NCI-H2196 treated with DMSO at 0.1 percent for 48 hours (cell line): ENCODE measurements around the gene CRYGN.

Experiments used
- DNase-seq: peaks from one replicate; lab custom pipeline; 2025; ENCODE audit not compliant: unreplicated experiment; lab: John Stamatoyannopoulos, UW

The CRYGN gene

DNA sequence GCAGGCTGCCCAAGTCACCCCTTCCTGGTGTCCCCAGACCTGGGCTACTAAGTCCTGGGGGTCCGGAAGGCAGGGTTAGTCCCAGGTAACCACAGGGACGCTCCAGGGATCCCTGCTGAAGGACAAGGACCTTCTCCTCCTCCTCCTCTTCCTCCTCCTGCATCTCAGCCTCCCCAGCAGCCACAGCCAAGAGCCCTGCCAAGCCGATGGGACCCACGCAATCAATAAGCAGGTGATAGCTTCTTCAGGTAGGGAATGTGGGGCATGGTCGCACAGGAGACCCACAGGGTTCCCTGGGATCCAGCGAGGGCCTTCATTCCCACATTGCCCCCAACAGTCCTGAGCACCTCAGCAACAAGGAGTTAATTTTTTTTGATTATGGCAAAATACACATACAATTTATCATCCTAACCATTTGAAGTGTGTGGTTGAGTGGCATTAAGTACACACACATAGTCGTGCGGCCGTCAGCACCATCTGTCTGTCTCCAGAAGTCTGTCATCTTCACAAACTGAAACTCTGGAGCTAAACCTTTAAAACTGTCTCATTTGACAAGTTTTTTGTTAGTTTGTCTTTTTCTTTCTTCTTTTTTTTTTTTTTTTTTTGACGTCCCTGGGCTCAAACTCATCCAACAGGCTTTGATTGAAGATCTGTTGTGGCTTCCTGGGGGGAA, 12.1 kb downstream of the CRYGN start:
- DNase-seq, result no peak

DNA sequence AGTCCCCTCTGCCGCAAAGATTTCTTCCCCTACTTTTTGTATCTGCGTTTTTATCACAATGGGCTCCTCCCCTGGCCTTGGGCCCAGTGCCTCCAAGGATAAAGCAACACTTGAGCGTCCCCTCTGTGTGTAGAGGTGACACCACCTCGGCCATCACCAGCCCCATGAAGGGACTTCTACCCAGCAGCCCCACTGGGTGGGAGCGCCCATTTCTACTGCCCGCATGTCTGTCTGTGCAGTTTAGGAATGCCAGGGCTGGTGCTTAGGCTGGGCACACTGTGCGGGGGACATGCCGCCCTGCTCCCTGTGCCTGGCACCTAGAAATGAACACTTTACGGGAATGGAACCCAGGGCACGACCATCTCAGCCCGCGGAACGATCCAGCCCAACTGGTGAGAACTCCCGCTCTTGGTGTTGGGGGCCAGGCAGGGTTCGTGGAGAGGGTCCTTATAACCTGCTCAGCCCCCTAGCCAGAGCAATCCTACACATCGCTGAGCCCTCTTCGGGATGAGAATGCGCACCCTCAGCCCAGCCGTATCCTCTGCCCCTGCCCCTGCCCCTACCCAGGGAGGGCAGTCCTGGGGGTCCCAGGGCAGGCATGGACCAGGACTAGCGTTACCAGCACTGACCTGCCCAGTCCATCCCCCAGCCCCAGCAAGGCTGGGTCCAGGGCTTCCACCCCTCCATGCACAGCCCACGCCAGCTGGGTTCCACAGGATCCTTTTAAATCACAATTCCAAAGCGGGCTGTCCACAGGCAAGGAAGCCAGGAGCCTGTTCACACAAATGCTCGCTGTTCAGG, 12.8 kb downstream of the CRYGN start:
- no peak for DNase-seq

DNA sequence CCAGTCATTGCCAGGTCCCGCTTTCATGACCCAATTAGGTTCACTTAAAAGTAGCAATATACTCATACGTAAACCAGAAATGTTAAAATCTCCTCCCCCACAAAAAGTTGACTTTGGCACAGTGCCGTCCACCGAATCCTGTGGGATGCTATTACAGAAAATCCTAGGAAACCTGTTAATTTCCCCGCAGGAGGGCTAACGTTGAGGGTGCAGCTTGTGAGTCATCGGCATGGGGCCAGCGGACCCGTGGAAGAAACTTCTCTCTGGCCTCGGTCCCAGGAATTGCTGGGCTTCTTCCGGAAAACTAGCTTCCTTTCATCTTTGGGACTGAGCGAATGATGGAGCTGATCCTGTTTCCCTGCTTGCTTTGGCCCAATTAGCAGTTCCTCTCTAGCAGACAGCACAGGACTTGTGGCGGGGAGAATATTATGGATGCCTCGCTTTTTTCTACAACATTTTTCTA, 13.5 kb downstream of the CRYGN start:
- no peak for DNase-seq

DNA sequence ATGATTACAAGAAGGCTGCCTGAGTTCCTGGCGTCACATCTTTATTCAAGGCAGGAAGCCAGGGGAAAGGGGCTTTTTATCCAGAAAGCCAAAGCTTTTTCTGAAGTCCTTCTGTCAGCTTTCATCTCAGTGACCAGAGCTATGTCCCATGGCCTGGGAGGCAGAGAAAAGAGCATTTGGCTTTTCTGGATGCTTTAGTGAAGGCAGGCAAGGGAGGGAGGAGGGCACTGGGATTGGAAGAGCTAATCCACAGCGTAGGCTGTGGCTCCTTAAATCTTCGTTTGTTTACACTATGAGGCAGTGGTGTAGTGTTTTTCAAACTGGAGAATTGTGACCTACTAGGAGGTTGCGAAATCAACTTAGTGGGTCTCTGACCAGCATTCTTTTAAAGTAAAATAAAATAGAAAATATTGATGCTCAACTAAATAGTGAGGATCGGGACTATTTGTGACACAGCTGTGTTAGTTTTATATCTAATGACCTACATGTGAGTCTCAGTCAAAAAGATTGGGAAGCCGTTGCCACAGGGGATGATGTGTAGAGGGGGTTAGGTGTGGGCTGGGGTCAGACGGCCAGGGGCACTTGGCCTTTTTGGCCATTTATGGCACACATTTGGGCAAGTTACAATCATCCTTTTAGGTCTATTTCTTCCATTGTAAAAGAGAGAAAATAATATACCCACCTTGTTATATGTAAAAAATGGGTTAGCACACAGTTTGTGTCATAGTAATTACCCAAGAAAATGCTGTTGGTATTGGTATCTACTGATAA, 14.1 kb downstream of the CRYGN start:
- no peak for DNase-seq

DNA sequence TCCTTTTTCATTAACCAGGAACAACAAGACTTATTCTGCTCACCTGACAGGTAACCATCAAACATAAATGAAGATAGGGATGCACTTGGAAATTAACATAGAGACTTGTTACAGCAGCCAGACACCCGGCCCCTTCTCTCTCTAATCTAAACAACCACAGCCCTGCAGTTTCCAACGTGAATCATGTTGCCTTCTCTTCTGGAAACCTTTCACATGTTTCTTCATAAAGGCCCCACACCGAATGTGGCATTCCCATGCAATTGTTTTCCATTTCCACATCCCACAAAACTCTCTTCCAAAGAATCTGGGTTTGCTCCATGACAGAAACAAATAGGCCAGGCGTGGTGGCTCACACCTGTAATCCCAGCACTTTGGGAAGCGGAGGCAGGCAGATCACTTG, 15.1 kb downstream of the CRYGN start:
- no peak for DNase-seq

DNA sequence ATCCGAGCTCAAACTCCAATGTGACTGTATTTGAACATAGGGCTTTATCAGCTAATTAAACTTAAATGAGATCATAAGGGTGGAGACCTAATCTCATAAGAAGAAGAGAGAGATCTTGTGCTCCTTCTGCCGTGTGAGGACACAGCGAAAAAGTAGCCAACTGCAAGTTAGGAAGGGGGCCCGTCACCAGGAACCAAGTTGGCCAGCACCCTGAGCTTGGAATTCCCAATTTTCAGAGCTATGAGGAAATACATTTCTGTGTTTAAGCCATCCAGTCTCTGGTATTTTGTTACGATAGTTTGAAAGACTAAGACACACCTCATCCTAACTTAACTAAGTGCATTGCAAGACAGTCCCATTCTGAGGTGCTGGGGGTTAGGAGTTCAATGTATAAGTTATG, 16.0 kb downstream of the CRYGN start:
- DNase-seq, result no peak

DNA sequence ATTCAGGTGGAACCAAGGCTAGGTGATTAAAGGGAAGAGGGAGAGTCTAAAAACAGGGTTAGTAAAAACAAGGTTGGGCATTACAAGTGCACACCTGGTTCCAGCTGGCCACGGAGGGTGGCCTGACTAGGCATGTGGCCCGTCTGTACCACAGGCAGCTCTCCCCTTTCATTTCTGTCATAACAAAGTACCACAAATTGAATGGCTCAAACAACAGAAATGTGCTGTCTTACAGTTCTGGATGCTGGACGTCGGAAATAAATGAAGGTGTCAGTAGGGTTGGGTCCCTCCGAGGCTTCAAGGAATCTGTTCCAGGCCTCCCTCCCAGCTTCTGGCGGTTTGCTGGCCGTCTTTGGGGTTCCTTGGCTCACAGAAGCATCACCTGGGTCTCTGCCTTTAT, 16.7 kb downstream of the CRYGN start:
- no peak for DNase-seq

DNA sequence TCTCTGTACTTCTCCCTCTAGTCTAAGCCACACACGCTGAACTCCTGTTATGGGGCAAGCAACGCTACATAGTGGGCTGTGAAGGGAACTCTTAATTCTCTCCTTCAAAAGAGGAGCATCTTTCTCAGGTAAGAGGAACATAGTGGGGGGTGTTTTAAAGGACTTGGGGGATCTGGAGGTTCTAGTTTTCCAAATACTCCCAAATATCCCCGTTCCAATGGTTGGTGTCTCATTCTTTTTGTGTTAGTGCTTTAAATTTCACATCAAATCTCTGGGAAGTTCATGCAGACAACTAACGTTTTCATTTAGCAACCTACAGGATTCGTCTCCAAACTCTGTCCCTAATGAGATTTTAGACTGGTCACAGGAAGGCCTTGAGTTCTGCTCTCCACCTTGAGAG, 17.7 kb downstream of the CRYGN start:
- no peak for DNase-seq

DNA sequence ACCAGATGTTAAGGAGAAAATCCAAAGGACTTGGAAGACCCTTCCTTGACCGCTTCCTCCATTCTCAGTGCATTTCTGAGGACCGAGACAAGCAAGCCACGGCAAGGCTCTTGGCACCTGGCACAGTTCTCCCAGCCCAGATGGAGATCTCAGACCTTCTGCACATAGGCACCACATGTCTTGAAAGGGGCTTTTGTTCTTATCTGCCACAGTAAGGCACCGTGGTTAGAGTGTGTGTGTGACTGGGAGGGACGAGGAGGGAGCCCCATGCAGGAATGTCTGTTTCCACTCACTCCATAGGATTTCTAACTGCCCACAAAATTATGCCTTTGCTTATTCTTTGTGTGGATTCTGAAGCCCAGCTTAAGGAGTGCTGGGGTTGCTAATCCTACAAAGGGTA, 19.8 kb downstream of the CRYGN start:
- DNase-seq, result no peak

DNA sequence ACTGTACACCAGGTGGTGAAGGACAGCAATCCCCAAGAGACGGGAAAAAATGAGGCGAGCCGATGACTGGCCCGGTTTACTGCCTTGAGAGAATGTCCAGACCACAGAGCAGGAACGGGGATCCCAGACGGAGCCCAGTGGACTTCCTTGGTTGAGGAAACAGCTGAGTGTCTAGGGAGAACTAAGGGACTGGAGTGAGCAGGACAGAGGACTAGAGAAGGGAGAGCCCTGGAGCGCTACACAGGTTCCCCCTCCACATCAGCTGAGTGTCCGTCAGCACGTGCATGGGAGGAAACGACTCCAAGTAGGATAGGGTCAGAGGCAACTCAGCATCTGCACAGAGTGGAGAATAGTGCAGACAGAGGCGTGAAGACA, 23.0 kb downstream of the CRYGN start:
- DNase-seq, result no peak

DNA sequence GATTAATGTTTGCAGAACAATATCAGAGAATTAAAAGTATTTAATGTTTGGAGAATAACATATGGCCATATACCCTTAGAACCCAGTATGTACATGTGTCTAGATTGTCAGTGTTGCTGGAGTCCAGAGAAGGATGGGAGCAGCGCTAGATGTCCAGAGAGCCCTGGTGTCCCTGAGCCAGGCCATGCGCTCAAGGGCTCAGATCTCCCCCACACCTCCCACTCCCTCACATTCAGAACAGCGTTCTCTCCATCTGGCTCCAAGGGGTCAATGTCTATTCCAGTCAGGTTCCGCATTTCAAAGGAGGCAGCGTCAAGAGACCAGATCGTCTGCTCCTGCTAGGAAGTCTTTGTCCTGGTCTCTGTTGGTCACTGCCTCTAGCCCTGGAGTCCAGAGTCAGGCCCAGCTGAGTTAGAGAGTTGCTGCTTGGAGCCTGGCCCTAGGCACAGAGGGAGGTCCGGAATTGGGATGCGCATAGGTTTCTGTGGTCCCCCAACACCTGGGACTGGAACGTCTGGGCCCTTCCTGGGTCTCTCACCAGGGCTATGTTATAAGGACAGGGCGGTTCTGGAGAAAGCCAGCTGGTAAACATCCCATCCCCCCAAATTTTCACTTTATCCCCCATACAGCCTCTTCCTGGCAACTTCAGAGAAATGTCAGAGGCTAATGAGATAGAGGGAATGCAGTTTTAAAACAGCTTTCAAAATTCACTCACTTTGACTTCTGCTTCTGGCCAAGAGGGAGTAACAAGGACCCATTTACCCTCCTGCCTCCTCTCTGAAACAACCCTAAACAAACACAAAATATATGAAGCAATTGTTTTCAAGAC, 23.6 kb downstream of the CRYGN start:
- DNase-seq, result no peak

DNA sequence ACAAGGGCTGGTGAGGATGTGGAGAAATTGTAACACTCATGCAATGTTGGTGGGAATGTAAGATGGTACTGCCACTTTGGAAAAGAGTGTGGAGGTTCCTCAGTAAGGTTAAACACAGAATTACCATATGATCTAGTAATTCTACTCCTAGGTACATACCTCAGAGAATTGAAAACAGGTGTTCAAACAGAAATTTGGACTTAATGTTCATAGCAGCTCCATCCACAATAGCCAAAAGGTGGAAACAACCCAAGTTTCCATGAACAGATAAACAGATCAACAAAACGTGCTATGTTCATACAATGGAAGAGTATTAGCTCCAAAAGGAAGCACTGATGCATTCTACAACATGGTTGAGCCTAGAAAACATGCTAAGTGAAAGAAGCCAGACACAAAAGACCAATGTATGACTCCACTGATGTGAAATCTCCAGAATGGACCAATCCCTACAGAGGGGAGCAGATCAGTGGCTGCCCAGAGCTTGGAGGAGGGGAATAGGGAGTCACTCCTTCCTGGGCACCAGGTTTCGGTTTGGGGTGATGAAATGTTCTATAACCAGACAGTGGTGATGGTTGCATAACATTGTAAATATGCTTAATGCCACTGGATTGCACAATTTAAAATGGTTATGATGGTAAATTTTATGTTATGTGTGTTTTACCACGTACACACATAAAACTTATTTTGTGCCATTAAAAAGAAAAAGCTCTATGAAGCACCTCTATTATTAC, 24.4 kb downstream of the CRYGN start:
- peak; percentile 44 for DNase-seq

DNA sequence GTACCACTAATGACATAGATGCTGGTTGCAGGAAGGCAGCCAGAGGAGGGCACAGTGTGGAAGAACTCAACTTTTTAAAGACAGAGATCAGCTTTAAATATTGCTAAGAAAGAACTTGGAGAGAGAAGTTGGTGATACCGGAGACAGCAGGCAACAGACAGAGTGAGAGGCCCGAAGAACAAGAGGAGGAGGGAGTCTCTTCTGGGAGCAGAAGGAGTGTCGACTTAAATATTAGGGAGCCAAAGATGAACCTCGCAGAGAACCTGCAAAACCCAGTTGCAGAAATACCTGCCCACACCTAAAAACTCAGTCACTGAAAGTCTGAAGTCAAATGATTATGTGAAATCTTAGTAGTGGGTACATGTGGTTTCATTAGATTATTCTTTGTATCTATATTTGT, 26.7 kb downstream of the CRYGN start:
- no peak for DNase-seq

DNA sequence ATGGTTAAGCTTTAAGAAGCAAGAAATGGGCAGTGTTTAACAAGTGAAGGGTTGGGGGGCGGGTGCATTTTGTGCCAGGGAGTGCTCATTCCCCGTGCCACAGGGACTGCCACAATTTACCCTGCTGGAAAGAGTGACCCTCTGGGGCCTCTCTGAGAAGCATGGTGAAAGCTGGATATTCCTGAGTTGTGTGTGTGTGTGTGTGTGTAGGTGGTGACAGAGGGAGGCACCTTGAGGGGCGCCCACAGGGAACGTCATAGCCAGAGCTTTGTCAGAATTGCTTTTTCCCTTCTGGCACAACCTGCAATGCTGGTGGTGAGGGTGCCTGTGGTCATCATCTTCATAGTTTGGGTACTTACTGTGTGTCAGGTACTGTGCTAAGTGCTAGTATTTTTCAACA, 27.6 kb downstream of the CRYGN start:
- no peak for DNase-seq

DNA sequence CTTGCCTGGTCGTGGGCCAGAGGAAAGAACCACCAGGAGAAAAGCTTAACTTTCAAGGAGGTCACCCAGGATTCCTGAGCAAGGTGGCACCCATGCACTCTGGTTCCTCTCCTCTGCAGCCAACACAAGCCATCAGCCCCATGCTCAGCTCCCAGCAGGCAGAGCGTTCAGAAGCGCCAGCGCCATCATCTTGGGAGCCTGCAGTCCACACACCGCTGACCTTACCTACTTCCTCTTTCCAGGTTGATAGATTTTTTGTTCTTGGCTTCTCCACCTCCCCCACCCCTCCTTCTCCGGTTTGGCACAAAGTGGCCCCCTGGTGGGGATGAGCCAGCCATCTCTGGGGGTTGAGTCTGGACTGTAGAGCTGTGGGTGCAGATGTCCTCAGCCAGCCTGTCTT, 28.4 kb downstream of the CRYGN start:
- DNase-seq, result no peak

DNA sequence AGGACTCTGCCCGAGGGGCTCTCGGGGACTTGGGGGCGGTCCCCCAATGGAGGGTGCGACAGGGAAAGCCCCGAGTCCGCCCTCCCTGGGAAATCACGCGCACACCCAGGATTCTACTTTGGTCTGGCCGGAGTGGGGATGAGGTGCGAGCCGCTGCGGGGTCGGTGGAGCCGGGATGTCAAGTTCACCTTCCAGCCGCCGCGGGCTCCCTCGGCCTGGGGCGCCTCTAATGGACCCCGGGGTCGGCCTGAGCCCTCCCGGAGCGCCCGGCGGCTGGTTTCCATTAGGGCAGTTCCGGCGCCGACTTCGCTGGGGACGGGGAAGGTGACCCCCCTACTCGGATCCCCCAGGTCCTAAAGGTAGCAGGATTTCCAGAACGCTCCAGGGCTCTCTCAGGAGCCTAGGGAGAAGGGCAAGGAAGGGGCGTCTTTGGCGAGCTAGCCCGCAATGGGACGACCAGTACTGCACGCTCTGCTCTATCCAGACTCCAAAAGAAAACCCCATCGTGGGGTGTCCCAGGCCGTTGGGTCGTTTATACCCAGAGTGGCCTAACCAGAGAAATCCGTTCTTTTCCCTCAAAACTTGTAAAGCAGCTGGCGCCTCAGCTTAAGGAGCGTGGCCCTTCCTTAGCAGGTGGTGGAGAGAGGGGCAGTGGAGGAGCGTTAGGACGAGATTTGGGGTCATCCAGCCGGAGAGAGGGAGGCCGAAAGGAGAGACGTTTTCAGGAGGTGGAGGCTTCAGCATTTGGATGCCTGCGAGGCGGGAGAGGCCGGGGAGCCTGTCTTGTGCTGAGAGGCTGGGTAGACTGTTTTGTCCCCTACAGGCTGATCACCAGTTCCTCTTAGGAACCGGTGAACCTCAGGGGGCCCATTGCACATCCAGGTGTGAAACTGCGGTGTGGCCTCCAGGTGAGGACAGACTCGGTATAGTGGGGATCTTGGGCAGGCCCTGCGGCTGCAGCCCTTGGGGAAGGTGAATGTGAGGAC, 29.2 kb downstream of the CRYGN start:
- DNase-seq, result no peak

DNA sequence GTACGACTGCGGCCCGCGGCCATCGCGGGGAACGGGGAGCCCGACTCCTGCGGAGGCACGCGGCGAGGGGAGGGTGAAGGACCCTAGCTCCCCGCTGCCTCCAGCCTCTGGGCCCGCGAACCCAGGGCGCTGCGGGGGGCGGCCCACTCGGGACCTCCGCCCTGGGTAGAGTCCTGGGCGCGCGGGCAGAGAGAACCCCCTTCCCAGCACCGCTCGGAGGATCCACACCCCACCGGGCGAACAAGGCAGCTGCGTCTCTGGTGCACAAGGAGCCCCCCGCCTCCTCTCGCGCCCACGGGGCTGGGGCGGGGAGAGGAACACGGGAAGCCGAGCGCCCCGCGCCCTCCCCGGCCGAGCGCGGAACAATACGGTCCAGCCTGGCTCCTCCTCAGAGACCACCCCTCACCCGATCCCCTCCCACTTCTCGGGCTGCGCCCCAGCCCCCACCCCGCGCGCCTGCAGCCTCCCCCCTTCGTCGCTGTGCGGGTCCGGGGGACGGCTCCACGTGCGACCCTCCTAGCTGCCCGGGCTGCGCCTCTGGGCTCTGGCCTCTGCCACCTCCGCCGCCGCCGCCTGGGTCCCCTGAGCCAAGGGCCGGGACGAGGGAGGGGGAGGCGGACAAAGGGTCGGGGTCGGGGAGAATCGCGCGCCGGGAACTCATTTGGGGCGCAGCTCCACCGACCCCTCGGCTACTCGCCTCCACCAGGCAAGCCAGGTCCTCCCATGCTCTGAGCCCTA, 30.1 kb downstream of the CRYGN start, which contains the start of gene WDR86:
TSS of gene WDR86 (minus strand) at position 372 of the 738 bp plus-strand sequence. CDS start 449 bp downstream, outside the sequence.
- DNase-seq, result no peak
